Measurements from ENCODE around the gene AADACL3.
A peak's percentile ranks its signal among the peaks of the same experiment; 100 is the strongest.
"Not testable (repeated sequence)": the region's sequence is repeated elsewhere in the genome, so short reads cannot be mapped to it uniquely, and the experiment has no call there.

Gene AADACL3

DNA sequence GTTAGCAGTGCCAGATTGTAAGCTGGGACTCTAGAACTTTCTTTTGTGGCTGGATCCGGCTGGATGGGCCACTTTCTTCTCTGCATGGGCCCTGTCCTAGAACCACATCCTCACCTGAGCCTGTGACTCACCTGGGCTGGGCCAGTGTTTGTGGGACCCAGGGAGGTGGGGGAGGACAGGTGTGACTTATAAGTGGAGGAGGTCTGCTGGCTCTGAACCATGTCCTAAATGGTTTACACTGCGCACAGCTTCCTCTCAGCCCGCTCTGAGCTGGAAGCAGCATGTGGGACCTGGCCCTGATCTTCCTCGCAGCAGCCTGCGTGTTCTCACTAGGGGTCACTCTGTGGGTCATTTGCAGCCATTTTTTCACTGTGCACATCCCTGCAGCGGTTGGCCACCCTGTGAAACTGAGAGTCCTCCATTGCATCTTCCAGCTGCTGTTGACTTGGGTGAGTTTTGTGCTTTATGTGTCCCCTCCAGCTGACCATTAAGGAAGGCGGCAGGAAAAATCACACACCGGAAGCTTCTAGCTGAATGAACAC is at the start of gene AADACL3:
Gene AADACL3, plus strand, starts transcription at position 215 of the 542 bp plus-strand sequence. Its CDS starts 67 bp downstream, at position 282.
- DNase-seq: no peak

DNA sequence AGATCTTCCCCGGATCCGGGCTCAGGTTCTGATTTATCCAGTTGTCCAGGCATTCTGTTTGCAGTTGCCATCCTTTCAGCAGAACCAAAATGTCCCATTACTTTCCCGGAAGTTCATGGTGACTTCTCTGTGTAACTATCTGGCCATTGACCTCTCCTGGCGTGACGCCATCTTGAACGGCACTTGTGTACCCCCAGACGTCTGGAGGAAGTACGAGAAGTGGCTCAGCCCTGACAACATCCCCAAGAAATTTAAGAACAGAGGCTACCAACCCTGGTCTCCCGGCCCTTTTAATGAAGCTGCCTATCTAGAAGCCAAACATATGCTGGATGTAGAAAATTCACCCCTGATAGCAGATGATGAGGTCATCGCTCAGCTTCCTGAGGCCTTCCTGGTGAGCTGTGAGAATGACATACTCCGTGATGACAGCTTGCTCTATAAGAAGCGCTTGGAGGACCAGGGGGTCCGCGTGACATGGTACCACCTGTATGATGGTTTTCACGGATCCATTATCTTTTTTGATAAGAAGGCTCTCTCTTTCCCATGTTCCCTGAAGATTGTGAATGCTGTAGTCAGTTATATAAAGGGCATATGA is 49.7 kb upstream of the AADACL3 start:
- no peak for DNase-seq

- peak in 1 of 2 donors; percentile 6 for DNase-seq
Observed at GRCh38 chr1:12669529-12670068, 46.3 kb upstream of the AADACL3 start.

- DNase-seq: no peak
Observed at GRCh38 chr1:12674358-12674757, 41.6 kb upstream of the AADACL3 start.

- DNase-seq: not testable (repeated sequence)
Observed at GRCh38 chr1:12676122-12676521, 39.8 kb upstream of the AADACL3 start.

- peak in 1 of 2 donors; percentile 3 for DNase-seq
Observed at GRCh38 chr1:12677565-12677964, 38.3 kb upstream of the AADACL3 start.

GRCh38 chr1:12678350-12678749 is 37.6 kb upstream of the AADACL3 start:
- no peak for DNase-seq

DNA sequence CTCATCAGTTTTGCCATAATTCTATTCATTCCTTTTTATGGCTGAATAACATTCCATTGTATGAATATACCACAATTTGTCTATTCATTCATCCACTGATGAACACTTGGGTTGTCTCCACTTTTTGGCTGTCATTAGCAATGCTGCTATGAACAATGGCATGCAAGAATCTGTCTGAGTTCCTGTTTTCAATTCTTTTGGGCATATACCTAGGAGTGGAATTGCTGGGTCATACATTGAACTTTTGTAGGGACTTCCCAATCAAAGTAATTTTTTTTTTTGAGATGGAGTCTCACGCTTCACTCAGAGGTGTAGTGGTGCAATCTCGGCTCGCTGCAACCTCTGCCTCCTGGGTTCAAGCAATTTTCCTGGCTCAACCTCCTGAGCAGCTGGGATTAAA is 37.1 kb upstream of the AADACL3 start:
- no peak for DNase-seq

- peak in 1 of 2 donors; percentile 6 for DNase-seq
Observed at GRCh38 chr1:12690156-12690555, 25.8 kb upstream of the AADACL3 start.

GRCh38 chr1:12692967-12693782 is 22.7 kb upstream of the AADACL3 start:
- no peak for DNase-seq

- no peak for DNase-seq
Observed at GRCh38 chr1:12696658-12697057, 19.3 kb upstream of the AADACL3 start.

GRCh38 chr1:12697397-12697796 is 18.5 kb upstream of the AADACL3 start:
- DNase-seq: no peak

GRCh38 chr1:12703821-12704451 is 12.0 kb upstream of the AADACL3 start:
- DNase-seq: no peak

GRCh38 chr1:12706061-12706460 is 9.8 kb upstream of the AADACL3 start:
- no peak for DNase-seq

- DNase-seq: no peak
Observed at GRCh38 chr1:12708396-12709090, 7.4 kb upstream of the AADACL3 start.

DNA sequence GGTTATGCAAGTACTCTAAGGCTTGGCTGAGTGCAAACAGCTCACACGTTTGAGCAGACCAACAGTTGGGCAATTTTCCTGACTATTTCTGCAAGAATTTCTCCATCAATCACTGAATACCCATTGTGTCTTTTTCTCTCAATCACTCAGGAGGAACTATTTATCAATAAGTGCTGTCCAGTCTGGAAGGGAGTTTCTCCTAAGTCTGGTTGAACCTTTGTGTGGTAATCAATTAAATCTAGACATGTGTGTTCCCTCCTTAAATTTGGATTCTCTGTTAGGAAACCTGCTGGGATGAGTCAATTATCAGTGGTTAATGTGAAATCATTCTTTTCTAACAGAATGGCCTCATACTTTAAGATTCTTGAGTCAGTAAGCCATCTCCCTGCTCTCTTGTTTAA is 6.8 kb upstream of the AADACL3 start:
- no peak for DNase-seq

DNA sequence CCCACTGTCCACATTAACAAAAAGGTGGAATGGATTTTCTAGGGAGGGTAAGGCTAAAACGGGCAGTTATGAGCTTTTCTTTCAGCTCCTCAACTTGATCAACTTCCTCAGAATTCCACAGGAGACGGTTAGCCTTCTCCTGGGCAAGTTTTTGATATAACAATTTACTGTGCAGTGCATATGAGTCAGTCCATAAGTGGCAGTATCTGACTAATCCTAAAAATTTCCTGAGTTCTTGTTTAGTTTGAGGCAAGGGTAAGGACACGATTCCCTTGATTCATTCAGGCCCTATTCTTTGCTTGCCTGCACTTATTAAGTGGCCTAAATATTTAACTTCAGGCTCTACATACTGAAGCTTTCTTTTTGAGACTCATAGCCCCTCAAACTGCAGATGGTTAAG is 6.2 kb upstream of the AADACL3 start:
- DNase-seq: no peak

GRCh38 chr1:12711536-12711935 is 4.4 kb upstream of the AADACL3 start:
- no peak for DNase-seq

DNA sequence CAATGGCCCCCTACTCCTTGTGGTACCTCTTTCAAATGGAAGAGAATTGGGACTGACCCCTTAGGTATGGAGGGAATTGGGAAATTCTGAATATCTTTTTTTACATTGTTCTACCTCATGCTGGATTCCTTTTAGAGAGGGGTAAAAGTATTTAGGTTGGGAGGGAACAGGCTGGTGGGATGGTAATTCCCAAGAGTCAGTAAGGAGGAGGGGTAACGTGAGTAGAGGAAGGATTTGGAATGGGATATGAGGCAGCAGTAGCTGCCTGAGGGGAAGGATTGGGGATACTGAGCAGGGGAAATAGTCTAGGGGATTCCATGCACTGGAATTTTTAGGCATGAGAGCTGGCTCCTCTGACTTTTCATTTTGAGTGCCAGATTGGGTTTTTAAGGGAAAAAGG is 3.8 kb upstream of the AADACL3 start:
- no peak for DNase-seq

DNA sequence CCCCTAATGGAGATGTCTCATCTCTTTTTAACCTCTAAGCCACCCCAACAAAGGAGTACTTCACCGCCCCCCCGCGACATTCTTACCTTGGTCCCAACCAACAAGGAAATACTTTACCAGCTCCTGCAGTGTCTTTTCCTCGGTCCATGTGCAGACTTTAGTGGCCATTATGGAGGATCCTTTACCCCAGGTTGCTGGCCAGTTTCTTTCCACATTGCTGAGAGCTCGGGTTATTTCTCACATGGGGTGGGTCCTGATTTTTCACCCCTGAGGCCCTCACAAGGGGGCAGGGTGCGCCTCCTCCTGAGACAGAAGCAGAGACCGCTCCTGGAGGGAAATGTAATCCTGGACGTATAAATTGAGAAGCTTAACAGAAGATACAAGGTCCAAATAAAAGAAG is 3.0 kb upstream of the AADACL3 start:
- DNase-seq: no peak

DNA sequence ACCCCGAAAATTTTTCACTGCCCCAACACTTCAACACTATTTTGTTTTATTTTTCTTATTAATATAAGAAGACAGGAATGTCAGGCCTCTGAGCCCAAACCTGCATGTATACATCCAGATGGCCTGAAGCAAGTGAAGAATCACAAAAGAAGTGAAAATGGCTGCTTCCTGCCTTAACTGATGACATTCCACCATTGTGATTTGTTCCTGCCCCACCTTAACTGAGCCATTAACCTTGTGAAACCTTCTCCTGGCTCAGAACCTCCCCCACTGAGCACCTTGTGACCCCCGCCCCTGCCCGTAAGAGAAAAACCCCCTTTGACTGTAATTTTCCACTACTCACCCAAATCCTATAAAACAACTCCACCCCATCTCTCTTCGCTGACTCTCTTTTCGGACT is 2.3 kb upstream of the AADACL3 start:
- not testable (repeated sequence) for DNase-seq

DNA sequence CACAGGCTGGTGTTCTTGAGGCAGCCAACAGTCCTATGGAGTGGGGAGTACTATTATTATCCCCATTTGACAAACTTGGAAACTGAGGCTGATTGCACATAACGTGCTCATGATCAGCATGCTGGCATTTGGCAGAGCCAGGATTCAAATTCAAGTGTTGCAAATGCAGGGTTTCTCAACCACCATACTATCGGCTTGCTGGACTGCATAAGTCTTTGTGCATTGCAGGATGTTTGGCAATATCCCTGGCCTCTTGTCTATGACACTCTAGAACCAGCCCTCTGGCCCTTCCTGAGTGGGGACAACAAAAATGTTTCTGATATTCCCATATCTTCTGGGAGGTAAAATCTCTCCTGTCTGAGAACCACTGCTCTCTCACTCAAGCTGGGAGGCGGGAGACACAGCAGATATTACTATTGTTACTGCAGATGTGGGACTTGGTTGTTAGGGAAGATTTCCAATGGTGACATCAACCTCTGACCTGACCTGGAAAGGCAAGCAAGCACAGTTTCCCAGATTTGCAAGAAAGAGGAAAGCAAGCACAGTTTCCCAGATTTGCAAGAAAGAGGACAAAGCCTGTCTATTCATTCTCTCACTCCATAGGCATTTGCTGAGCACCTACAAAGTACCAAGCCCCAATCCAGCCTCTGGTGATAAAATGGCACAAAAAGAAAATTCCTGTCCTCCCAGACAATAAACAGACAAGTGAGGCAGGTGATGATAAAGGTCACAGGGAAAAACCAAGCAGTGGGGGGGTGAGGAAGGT is 1.0 kb upstream of the AADACL3 start:
- no peak for DNase-seq

All from hippocampal formation (tissue), 2 donors.